Measurements from ENCODE around the gene KDM1A. TPM values are rescaled to one million over a fixed set of nuclear protein-coding genes. Genes with fewer than 3 reads are reported as not detected.

KDM1A gene
- polyA plus RNA-seq, 4 donors = 102 to 137 (median 131) TPM

DNA sequence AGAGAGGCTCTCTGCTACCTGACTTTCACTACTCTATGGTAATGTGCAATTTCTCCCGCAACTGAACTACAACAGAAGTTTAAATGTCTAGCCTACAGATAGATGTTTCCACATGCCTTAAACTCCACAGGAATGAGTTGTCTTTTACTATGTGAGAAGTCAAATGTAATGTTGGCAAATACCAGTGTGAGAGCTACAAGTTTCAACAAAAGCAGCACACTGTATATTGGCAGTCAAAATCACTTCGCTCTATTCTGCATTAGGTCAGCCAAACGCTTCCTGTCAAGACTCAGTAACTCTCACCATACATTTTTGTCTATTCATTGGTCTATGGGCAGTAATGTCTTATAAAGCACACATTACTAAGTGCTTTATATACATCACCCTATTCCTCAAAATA, 107.5 kb downstream of the KDM1A start:
- DNase-seq (ENCODE audit: low read depth in 4 of 4, low spot score in 3 of 4) = no peak

DNA sequence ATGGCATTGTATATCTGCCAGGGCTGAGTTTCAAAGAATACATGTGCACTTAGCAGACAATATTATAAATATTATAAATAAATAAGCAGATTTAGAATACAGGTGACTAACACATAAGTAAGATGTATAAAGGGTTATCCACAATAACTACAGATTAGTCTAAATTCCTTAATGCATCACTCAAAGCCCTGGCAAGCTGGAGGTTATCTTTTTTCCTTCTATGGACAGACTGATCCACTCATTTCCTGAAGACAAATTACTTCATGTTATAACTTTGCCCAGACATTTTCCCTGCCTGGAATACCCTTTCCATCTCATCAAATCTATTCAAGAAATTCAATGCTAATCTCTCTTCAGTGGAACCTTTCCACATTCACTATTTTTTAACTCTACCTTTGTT, 110.6 kb downstream of the KDM1A start:
- no peak for DNase-seq (ENCODE audit: low read depth in 4 of 4, low spot score in 3 of 4)

DNA sequence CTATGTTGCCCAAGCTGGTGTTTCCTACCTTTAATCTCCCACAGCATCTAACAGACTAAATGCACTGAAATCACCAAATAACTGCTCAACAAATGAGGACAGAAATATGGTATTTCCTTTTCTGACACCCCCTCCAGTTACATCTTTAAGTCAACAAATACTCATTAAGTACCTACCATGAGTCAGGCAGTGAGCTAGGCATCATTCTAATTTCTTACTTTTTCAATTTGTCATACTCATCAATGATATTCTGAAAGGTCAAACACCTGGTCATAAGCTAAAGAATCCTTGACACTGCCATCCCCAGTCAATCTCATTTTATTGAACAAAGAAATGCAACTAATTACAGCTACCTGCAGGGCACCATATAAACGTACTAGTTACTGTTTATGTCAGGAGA, 112.8 kb downstream of the KDM1A start:
- no peak for DNase-seq (ENCODE audit: low read depth in 4 of 4, low spot score in 3 of 4)

Other genes with a start within 250 kb of the KDM1A start
- not detected for gene LACTBL1, start 46.6 kb upstream of the KDM1A start, polyA plus RNA-seq (ENCODE audit: insufficient read length in 4 of 4)
- under 1 TPM in 1 of 4 donors, not detected in 3; 0.27 TPM for gene TEX46, start 3.6 kb upstream of the KDM1A start, polyA plus RNA-seq (ENCODE audit: insufficient read length in 4 of 4)
- 10 to 100 TPM; 29.6 to 38.0 (median 31.2) TPM for gene LUZP1, start 149.4 kb downstream of the KDM1A start, polyA plus RNA-seq (ENCODE audit: insufficient read length in 4 of 4)
- under 1 TPM; 0.19 to 0.56 (median 0.40) TPM for gene HTR1D, start 198.0 kb downstream of the KDM1A start, polyA plus RNA-seq (ENCODE audit: insufficient read length in 4 of 4)